A673 (cell line): ENCODE results near the gene WDR43.

Experiments
- EZH2 ChIP-seq: fragments of 200-600 bp; sonication (generic); IDR thresholded peaks from 2 replicates; pipeline ENCODE4 v1.6.1; 2017; ENCODE audit warnings: borderline replicate concordance, low read depth, mild to moderate bottlenecking, mixed read lengths, antibody characterized with exemption, low read length; ENCODE audit not compliant: poor library complexity, severe bottlenecking
- TF ChIP-seq, protein P1 (sequence below): fragments of 300-800, 200-600 bp; sonication (generic); conservative IDR thresholded peaks from 2 replicates; pipeline ENCODE4 v1.5.1; 2017; ENCODE audit warnings: low read depth, mild to moderate bottlenecking, antibody characterized with exemption, low read length, moderate library complexity, mixed read lengths

- TF ChIP-seq EZH2, result no peak
- TF ChIP-seq, protein P1, sequence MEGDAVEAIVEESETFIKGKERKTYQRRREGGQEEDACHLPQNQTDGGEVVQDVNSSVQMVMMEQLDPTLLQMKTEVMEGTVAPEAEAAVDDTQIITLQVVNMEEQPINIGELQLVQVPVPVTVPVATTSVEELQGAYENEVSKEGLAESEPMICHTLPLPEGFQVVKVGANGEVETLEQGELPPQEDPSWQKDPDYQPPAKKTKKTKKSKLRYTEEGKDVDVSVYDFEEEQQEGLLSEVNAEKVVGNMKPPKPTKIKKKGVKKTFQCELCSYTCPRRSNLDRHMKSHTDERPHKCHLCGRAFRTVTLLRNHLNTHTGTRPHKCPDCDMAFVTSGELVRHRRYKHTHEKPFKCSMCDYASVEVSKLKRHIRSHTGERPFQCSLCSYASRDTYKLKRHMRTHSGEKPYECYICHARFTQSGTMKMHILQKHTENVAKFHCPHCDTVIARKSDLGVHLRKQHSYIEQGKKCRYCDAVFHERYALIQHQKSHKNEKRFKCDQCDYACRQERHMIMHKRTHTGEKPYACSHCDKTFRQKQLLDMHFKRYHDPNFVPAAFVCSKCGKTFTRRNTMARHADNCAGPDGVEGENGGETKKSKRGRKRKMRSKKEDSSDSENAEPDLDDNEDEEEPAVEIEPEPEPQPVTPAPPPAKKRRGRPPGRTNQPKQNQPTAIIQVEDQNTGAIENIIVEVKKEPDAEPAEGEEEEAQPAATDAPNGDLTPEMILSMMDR, result no peak
Measured at GRCh38 chr2:28993206-28993960, 98.9 kb downstream of the WDR43 start.
